Stimulated activated effector memory CD8-positive, alpha-beta T cell treated with anti-CD3 and anti-CD28 coated beads, Interleukin-12 subunit alpha, Interleukin-12 subunit beta, amount 100 ng/mL, for 72 hours (primary cell): ENCODE measurements around the gene TEX26.

Experiments used
- ATAC-seq: fragments of 150-1000 bp; cut with Tn5 transposase; 2 replicates; pipeline ENCODE4 v1.10.0; 2021
- DNase-seq, 2 donors: peaks; one replicate each; pipeline ENCODE4 v3.0.0; 2021 to 2022; ENCODE audit warnings: low spot score in 2 of 2
- H3K27ac Mint-ChIP-seq: one replicate; pipeline ENCODE4 v1.8.0; 2022; ENCODE audit warnings: mild to moderate bottlenecking, mixed read lengths
- H3K36me3 Mint-ChIP-seq: one replicate; pipeline ENCODE4 v1.8.0; 2022; ENCODE audit warnings: mild to moderate bottlenecking, mixed read lengths
- H3K4me1 Mint-ChIP-seq: one replicate; pipeline ENCODE4 v1.8.0; 2022; ENCODE audit warnings: mixed read lengths
- H3K4me3 Mint-ChIP-seq: one replicate; pipeline ENCODE4 v1.8.0; 2022; ENCODE audit warnings: mild to moderate bottlenecking, mixed read lengths
- H3K9me3 Mint-ChIP-seq: one replicate; pipeline ENCODE4 v1.8.0; 2022; ENCODE audit warnings: mixed read lengths

The TEX26 gene

DNA sequence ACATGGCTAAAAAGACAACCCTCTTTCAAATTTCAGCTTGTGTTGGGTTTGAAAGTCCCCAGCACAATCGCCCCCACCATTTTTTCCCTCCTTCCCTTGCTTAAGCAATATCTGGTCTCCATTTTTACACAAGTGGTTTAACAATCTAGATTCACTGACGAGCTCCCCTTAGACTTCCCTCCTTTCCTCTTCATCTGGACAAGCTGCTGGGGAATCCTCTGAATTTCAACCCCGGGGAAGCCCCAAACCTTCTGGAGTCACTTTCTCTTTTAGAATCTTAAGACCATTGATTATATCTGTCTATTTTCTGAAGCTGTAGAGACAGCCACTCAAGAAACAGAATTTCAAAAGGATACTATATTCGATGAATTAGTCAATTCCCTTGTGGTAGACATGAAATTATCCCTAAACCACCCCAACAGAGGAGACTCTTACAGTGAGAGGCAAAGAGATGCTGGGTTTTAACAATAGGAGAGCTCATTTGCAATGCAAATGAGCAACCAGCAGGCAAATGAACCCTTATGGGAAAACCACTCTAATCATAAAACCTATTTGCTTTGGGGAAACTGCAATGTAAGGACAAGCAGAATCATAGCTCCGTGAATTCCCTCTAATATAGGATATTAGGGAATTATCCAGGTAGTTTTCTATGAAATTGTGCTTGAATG, 78.9 kb downstream of the TEX26 start:
- Mint-ChIP-seq H3K27ac (no peak overlapping the region), H3K4me3 (no peak overlapping the region), H3K4me1 (peaks cover 12% of the 10 kb centered on the region), H3K9me3 (no peaks in the 10 kb centered on the region), H3K36me3 (no peaks in the 10 kb centered on the region)
- DNase-seq (no peak), ATAC-seq (no peak)

DNA sequence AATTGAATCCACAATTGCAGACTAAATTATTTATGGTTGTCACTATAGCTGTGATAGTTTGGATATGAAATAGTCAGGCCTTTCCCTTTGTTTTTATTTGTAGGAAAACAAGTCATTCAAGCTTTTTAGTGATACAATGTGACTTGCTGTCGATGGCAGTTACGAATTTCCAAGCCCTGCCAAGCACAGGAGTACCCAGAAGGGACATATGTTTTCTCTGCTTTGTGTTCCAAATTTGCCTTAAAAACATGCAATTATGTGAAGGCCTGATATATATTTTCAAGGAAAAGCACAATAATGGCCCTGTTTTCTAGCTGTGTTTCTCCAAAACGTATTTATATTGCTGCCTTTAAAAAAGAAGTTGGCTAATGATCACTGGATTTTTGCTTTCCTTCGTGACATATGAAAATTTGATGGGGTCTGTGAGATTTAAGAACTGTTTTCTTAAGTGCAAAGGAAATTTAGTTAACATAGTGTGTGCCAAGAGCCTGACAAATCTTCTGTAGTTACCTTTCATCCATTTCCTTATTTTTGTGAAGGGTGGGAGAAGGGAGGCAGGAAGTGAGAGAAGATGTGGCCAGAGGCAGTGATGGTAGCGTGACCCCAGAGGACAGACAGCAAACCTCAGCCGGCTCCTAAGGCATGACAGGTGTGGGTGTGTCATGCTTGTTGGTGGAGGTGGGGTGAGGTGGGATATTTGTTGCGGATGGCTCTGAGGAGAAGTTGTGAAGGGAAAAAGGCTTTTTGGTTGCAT, 79.6 kb downstream of the TEX26 start:
- Mint-ChIP-seq H3K4me1 (peaks cover 12% of the 10 kb centered on the region), H3K27ac (no peak overlapping the region), H3K9me3 (no peaks in the 10 kb centered on the region), H3K4me3 (no peak overlapping the region), H3K36me3 (no peaks in the 10 kb centered on the region)
- ATAC-seq = no peak
- DNase-seq = no peak

- H3K36me3 Mint-ChIP-seq = no peaks in the 10 kb centered on the region
- H3K9me3 Mint-ChIP-seq = no peaks in the 10 kb centered on the region
- DNase-seq (no peak), ATAC-seq (no peak)
- peaks cover 12% of the 10 kb centered on the region for H3K4me1 Mint-ChIP-seq
- no peak overlapping the region for H3K27ac Mint-ChIP-seq
- H3K4me3 Mint-ChIP-seq = no peak overlapping the region
Measured at GRCh38 chr13:31012655-31013024, 80.2 kb downstream of the TEX26 start.

- DNase-seq (no peak), ATAC-seq (no peak)
- Mint-ChIP-seq H3K36me3 (no peaks in the 10 kb centered on the region), H3K27ac (no peak overlapping the region), H3K4me3 (no peak overlapping the region), H3K4me1 (peaks cover 12% of the 10 kb centered on the region), H3K9me3 (no peaks in the 10 kb centered on the region)
Measured at GRCh38 chr13:31014456-31014855, 82.0 kb downstream of the TEX26 start.

- Mint-ChIP-seq H3K9me3 (no peaks in the 10 kb centered on the region), H3K27ac (no peak overlapping the region), H3K36me3 (no peaks in the 10 kb centered on the region), H3K4me1 (peaks cover 12% of the 10 kb centered on the region), H3K4me3 (no peak overlapping the region)
- DNase-seq (no peak), ATAC-seq (no peak)
Measured at GRCh38 chr13:31015199-31015598, 82.7 kb downstream of the TEX26 start.

DNA sequence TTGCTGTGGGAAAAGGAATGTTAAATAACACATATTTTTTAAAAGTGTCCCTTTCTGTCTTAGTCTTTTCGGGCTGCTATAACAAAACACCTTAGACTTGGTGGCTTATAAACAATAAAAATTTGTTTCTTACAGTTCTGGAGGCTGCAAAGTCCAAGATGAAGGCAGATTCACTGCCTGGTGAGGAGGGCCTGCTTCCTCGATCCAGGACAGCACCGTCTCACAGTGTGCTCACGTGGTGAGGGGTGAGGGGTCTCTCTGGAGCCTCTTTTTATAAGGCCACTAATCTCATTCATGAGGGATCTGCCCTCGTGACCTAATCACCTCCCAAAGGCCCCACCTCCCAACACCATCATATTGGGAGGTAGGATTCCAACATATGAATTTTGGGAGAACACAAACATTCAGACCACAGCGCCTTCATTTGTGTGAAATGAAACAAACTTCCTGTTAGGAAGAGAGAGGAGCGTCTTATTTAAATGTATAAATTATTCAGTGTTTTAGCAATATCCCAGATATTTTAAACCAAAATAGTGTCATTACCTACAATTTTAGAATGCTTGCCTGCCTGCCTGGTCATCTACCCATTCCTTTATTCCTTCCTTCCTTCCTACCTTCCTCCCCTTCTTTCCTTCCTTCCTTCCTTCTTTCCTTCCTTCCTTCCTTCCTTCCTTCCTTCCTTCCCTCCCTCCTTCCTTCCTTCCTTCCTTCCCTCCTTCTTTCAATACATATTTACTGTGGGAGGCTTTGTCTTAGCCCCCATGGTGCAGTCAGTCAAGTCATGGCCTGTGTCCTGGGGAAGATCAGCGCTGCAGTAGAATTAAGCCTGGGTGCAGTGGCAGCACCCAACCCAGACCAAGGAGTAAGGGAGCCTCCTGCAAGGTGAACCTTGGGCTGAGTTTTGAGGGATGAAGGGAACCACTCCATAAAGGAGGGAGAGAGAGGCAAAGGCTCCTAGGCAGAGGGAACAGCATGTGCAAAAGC, 84.2 kb downstream of the TEX26 start:
- no peaks in the 10 kb centered on the region for H3K9me3 Mint-ChIP-seq
- H3K27ac Mint-ChIP-seq = no peak overlapping the region
- no peak overlapping the region for H3K4me3 Mint-ChIP-seq
- ATAC-seq (no peak), DNase-seq (no peak)
- no peaks in the 10 kb centered on the region for H3K36me3 Mint-ChIP-seq
- H3K4me1 Mint-ChIP-seq = peaks cover 6% of the 10 kb centered on the region

- Mint-ChIP-seq H3K9me3 (no peaks in the 10 kb centered on the region), H3K27ac (no peak overlapping the region), H3K4me3 (no peak overlapping the region), H3K4me1 (no peaks in the 10 kb centered on the region), H3K36me3 (no peaks in the 10 kb centered on the region)
- DNase-seq (no peak), ATAC-seq (no peak)
Measured at GRCh38 chr13:31018511-31018910, 86.1 kb downstream of the TEX26 start.

- no peak overlapping the region for H3K27ac Mint-ChIP-seq
- no peaks in the 10 kb centered on the region for H3K9me3 Mint-ChIP-seq
- H3K4me1 Mint-ChIP-seq = no peaks in the 10 kb centered on the region
- no peaks in the 10 kb centered on the region for H3K36me3 Mint-ChIP-seq
- ATAC-seq = no peak
- DNase-seq = no peak
- H3K4me3 Mint-ChIP-seq = no peak overlapping the region
Measured at GRCh38 chr13:31020996-31021395, 88.5 kb downstream of the TEX26 start.

GRCh38 chr13:31022288-31022895, 89.9 kb downstream of the TEX26 start:
- DNase-seq = no peak
- no peak for ATAC-seq
- no peak overlapping the region for H3K4me3 Mint-ChIP-seq
- no peaks in the 10 kb centered on the region for H3K9me3 Mint-ChIP-seq
- no peak overlapping the region for H3K27ac Mint-ChIP-seq
- H3K4me1 Mint-ChIP-seq = no peaks in the 10 kb centered on the region
- no peaks in the 10 kb centered on the region for H3K36me3 Mint-ChIP-seq

DNA sequence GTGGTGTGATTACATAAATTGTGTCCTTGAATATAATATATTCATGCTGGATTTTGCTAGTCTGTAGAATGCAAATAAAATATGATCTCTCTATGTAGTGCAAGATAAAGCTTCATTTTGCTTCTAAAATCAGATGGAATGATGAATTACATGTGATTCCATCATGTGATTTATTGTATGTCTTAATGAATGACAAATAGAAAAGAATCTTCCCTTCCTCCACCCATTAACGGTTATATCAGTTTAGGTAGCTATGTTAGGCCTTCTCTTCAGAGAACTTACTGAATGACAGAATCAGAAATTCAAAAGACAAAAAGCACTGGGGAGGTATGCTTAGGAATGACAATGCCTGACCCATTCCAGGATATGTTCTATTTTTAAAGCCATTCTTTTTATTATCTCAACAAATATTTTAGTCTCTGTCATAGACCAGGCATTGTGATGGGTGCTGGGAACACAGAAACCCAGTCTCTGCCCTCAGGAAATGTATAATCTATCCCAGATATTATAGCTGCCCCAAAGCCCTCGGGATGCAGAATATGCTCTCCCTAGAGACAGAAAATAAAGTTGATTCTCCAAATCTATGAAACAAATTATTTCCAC, 90.6 kb downstream of the TEX26 start:
- Mint-ChIP-seq H3K27ac (no peak overlapping the region), H3K9me3 (no peaks in the 10 kb centered on the region), H3K4me3 (no peak overlapping the region), H3K36me3 (no peaks in the 10 kb centered on the region), H3K4me1 (no peaks in the 10 kb centered on the region)
- ATAC-seq (no peak), DNase-seq (no peak)
